Spleen (tissue), 11 donors: ENCODE results near the gene PRUNE2. TPM values are rescaled to one million over a fixed set of nuclear protein-coding genes. Genes with fewer than 3 reads are reported as not detected.
A peak's percentile ranks its signal among the peaks of the same experiment; 100 is the strongest.

Source experiments
- DNase-seq: peaks from one replicate; pipeline ENCODE4 v3.0.0-alpha.2; 2020
- H3K27ac ChIP-seq, 8 donors: fragments of 200-600 bp; sonication (generic) in 7 of 8; 1 replicate in 4 of 8; 2 replicates in 4 of 8; pipeline versions ENCODE4 v1.5.0 to v1.8.0; 2016 to 2021; ENCODE audit warnings: inconsistent platforms in 4 of 8, mild to moderate bottlenecking in 4 of 8, moderate library complexity in 1 of 8
- H3K27me3 ChIP-seq, 7 donors: fragments of 200-600 bp; sonication (generic) in 6 of 7; replicated peaks in 1 of 7; 1 replicate in 4 of 7; 2 replicates in 3 of 7; pipeline versions ENCODE4 v1.5.0 to v1.8.0; 2016 to 2021; ENCODE audit warnings: inconsistent platforms in 3 of 7, mild to moderate bottlenecking in 1 of 7
- H3K36me3 ChIP-seq, 6 donors: fragments of 200-600 bp; sonication (generic) in 5 of 6; 1 replicate in 4 of 6; 2 replicates in 2 of 6; pipeline versions ENCODE4 v1.5.0 to v1.8.0; 2016 to 2021; ENCODE audit warnings: inconsistent platforms in 2 of 6
- H3K4me1 ChIP-seq, 6 donors: fragments of 200-600 bp; sonication (generic) in 5 of 6; 1 replicate in 3 of 6; 2 replicates in 3 of 6; pipeline versions ENCODE4 v1.5.0 to v1.8.0; 2016 to 2021; ENCODE audit warnings: inconsistent platforms in 3 of 6
- H3K4me3 ChIP-seq, 8 donors: fragments of 200-600 bp; sonication (generic) in 7 of 8; 1 replicate in 4 of 8; 2 replicates in 4 of 8; pipeline versions ENCODE4 v1.5.0 to v1.8.0; 2016 to 2021; ENCODE audit warnings: inconsistent platforms in 4 of 8, mild to moderate bottlenecking in 4 of 8, moderate library complexity in 2 of 8
- H3K9me3 ChIP-seq, 8 donors: fragments of 200-600 bp; sonication (generic) in 7 of 8; 1 replicate in 4 of 8; 2 replicates in 4 of 8; pipeline versions ENCODE4 v1.5.0 to v1.8.0; 2016 to 2021; ENCODE audit warnings: inconsistent platforms in 4 of 8
- CTCF ChIP-seq, 11 experiments: fragments of 200-600 bp in 7 of 11; fragments of 450-650 bp in 4 of 11; sonication (generic) in 4 of 11; IDR thresholded peaks in 8 of 11; conservative IDR thresholded peaks in 3 of 11; 1 replicate in 7 of 11; 2 replicates in 4 of 11; pipeline versions ENCODE4 v1.4.0 to v1.8.0; 2016 to 2021; ENCODE audit warnings: antibody characterized with exemption in 11 of 11, inconsistent platforms in 4 of 11, mild to moderate bottlenecking in 1 of 11
- POLR2A ChIP-seq, 3 donors: fragments of 450-650 bp; IDR thresholded peaks; one replicate each; pipeline ENCODE4 v1.5.1; 2017; ENCODE audit warnings: antibody characterized with exemption in 3 of 3, mild to moderate bottlenecking in 1 of 3
- POLR2AphosphoS5 ChIP-seq, 3 donors: sonication (generic); formaldehyde crosslinking; IDR thresholded peaks; one replicate each; pipeline ENCODE4 v1.5.1; 2017; ENCODE audit warnings: antibody characterized with exemption in 3 of 3
- WGBS, 5 donors: extraction: QIAGEN DNeasy Blood & Tissue Kit in 3 of 5; methylation state at CpG; one replicate each; pipeline versions ENCODE4 v1.1.5 to v1.1.7; 2013 to 2018; 5-methylcytosine and 5-hydroxymethylcytosine counted together
- intact Hi-C: fragments of 100-400 bp; cut with DNase I; formaldehyde crosslinking; loops from one replicate; pipeline ENCODE4 v1.15.0; 2023; ENCODE audit warnings: low total_unique reads
- polyA plus RNA-seq, 3 donors: library from polyadenylated mRNA; stranded (reverse); fragments of 200-250 nt; gene quantifications; one replicate each; pipeline ENCODE4 v1.2.1, GENCODE V29; 2013
- total RNA-seq, 7 donors: library from RNA; depleted of rRNA in 3 of 7; stranded (reverse); fragments of >200 nt in 3 of 7; fragmentation: NEBNext Ultra II Directional in 4 of 7; extraction: Animal tissue kit (Norgen Biotek cat#: 25700) in 4 of 7; gene quantifications; one replicate each; pipeline versions ENCODE4 v1.1.0 to v1.2.1, GENCODE V29; 2016 to 2021
- donor health status: healthy with polysubstance abuse.
- donor health status: DM: no; HTN: no; CAD: no; lungs with moderate emphysema.
- donor health status: DM: no; HTN: no; CAD: no.
- donor health status: Bipolar disorder and iron deficiency.
- donor health status: healthy.
- donor health status: DM: no; HTN: no; CAD: no.
- donor health status: DM: yes; HTN: yes; CAD: no.

Gene PRUNE2
- total and polyA plus RNA-seq, 10 donors = 3.3 to 23.6 (median 14.0) TPM

GRCh38 chr9:76585487-76586389, 320.2 kb downstream of the PRUNE2 start:
- H3K36me3 ChIP-seq = no peaks in the 10 kb centered on the region
- DNase-seq = no peak
- intact Hi-C loops = no loop called here
- peak overlapping the region in 4 of 8 donors; percentile 12 to 76 (median 51) for H3K27ac ChIP-seq
- no peak for TF ChIP-seq POLR2AphosphoS5 (IDR thresholded peaks at IDR 0.05)
- no peak for TF ChIP-seq POLR2A (IDR thresholded peaks at IDR 0.05)
- no peak for TF ChIP-seq CTCF (IDR thresholded peaks at IDR 0.05 in 8 of 11, conservative IDR thresholded peaks at IDR 0.05 in 3 of 11)
- H3K4me1 ChIP-seq = peaks cover 0 to 45% (median 8%) of the 10 kb centered on the region in 6 donors
- H3K9me3 ChIP-seq = no peaks in the 10 kb centered on the region
- no peaks in the 10 kb centered on the region for H3K27me3 ChIP-seq
- no peak overlapping the region for H3K4me3 ChIP-seq
- WGBS, 5 donors = 81 to 95% (median 83%) methylated on average over 6 of the region's 6 CpGs

GRCh38 chr9:76583256-76583655, 322.7 kb downstream of the PRUNE2 start:
- Histone ChIP-seq H3K27me3 (no peaks in the 10 kb centered on the region), H3K36me3 (no peaks in the 10 kb centered on the region), H3K27ac (no peak overlapping the region), H3K9me3 (no peaks in the 10 kb centered on the region), H3K4me1 (peaks cover 0 to 68% (median 22%) of the 10 kb centered on the region in 6 donors), H3K4me3 (no peak overlapping the region)
- 86 to 96% (median 91%) methylated on average over 7 of the region's 7 CpGs for WGBS, 5 donors
- TF ChIP-seq CTCF (IDR thresholded peaks at IDR 0.05 in 8 of 11, conservative IDR thresholded peaks at IDR 0.05 in 3 of 11) (no peak), POLR2AphosphoS5 (IDR thresholded peaks at IDR 0.05) (no peak), POLR2A (IDR thresholded peaks at IDR 0.05) (no peak)
- intact Hi-C loops = no loop called here
- no peak for DNase-seq

GRCh38 chr9:76581731-76582130, 324.2 kb downstream of the PRUNE2 start:
- intact Hi-C loops = no loop called here
- WGBS, 5 donors = 72 to 95% (median 77%) methylated on average over 2 of the region's 2 CpGs
- TF ChIP-seq CTCF (IDR thresholded peaks at IDR 0.05 in 8 of 11, conservative IDR thresholded peaks at IDR 0.05 in 3 of 11) (no peak), POLR2A (IDR thresholded peaks at IDR 0.05) (no peak), POLR2AphosphoS5 (IDR thresholded peaks at IDR 0.05) (peak in 1 of 3 donors; percentile 27)
- H3K9me3 ChIP-seq = no peaks in the 10 kb centered on the region
- H3K4me3 ChIP-seq = no peak overlapping the region
- peaks cover 0 to 74% (median 24%) of the 10 kb centered on the region in 6 donors for H3K4me1 ChIP-seq
- no peak for DNase-seq
- H3K27me3 ChIP-seq = peaks cover 0 to 3% (median 0%) of the 10 kb centered on the region in 7 donors
- H3K36me3 ChIP-seq = no peaks in the 10 kb centered on the region
- no peak overlapping the region for H3K27ac ChIP-seq

GRCh38 chr9:76580820-76581219, 325.1 kb downstream of the PRUNE2 start:
- H3K4me3 ChIP-seq = no peak overlapping the region
- TF ChIP-seq POLR2AphosphoS5 (IDR thresholded peaks at IDR 0.05) = no peak
- no peak for TF ChIP-seq POLR2A (IDR thresholded peaks at IDR 0.05)
- TF ChIP-seq CTCF (IDR thresholded peaks at IDR 0.05 in 8 of 11, conservative IDR thresholded peaks at IDR 0.05 in 3 of 11) = no peak
- H3K27me3 ChIP-seq = peaks cover 0 to 3% (median 0%) of the 10 kb centered on the region in 7 donors
- intact Hi-C loops = no loop called here
- peak overlapping the region in 2 of 8 donors; percentile 25 to 42 for H3K27ac ChIP-seq
- 47 to 72% (median 71%) methylated on average over 3 of the region's 3 CpGs for WGBS, 5 donors
- no peaks in the 10 kb centered on the region for H3K36me3 ChIP-seq
- DNase-seq = no peak
- peaks cover 0 to 74% (median 30%) of the 10 kb centered on the region in 6 donors for H3K4me1 ChIP-seq
- no peaks in the 10 kb centered on the region for H3K9me3 ChIP-seq
